Erythroblast (primary cell): ENCODE measurements around the gene CLNK.

Experiments used
- GATA1 ChIP-seq: IDR thresholded peaks from 2 replicates; pipeline ENCODE4 v1.6.1; 2011; ENCODE audit warnings: low read depth, mild to moderate bottlenecking, control low read depth, low read length, moderate library complexity
- POLR2A ChIP-seq: IDR thresholded peaks from 2 replicates; pipeline ENCODE4 v1.6.1; 2011; ENCODE audit warnings: mild to moderate bottlenecking, low read length

GRCh38 chr4:10579648-10580047 is 104.9 kb downstream of the CLNK start:
- TF ChIP-seq POLR2A, result no peak
- TF ChIP-seq GATA1, result no peak
